ENCODE data around the gene OR2T11.
"Not testable (repeated sequence)": the region's sequence is repeated elsewhere in the genome, so short reads cannot be mapped to it uniquely, and the experiment has no call there.

OR2T11 gene

GRCh38 chr1:248639652-248640051, 4.8 kb upstream of the OR2T11 start:
- not testable (repeated sequence) for H3K27ac ChIP-seq (ENCODE audit: low read depth, low read length); H3K27me3 ChIP-seq (ENCODE audit: control insufficient read depth in 1 of 2, insufficient read depth in 2 of 2, low read length in 2 of 2); H3K4me1 ChIP-seq (ENCODE audit: insufficient read depth, low read length); H3K36me3 ChIP-seq (ENCODE audit: insufficient read depth, low read length); H3K9ac ChIP-seq (ENCODE audit: low read length); H3K9me3 ChIP-seq (ENCODE audit: low read length); H3K4me3 ChIP-seq (ENCODE audit: low read depth in 1 of 2, low read length in 2 of 2)

- H3K9me3 ChIP-seq (ENCODE audit: low read length); H3K9ac ChIP-seq (ENCODE audit: low read length); H3K27ac ChIP-seq (ENCODE audit: low read depth, low read length); H3K36me3 ChIP-seq (ENCODE audit: insufficient read depth, low read length); H3K4me3 ChIP-seq (ENCODE audit: low read depth in 1 of 2, low read length in 2 of 2); H3K4me1 ChIP-seq (ENCODE audit: insufficient read depth, low read length); H3K27me3 ChIP-seq (ENCODE audit: control insufficient read depth in 1 of 2, insufficient read depth in 2 of 2, low read length in 2 of 2): not testable (repeated sequence)
These were observed 1.7 kb upstream of the OR2T11 start for GRCh38 chr1:248636612-248637011.

GRCh38 chr1:248631354-248632008, 3.4 kb downstream of the OR2T11 start:
- Histone ChIP-seq H3K27ac (ENCODE audit: low read depth, low read length) (no peak overlapping the region), H3K36me3 (ENCODE audit: insufficient read depth, low read length) (no peaks in the 10 kb centered on the region), H3K4me1 (ENCODE audit: insufficient read depth, low read length) (no peaks in the 10 kb centered on the region), H3K9ac (ENCODE audit: low read length) (no peak overlapping the region), H3K9me3 (ENCODE audit: low read length) (no peaks in the 10 kb centered on the region), H3K27me3 (ENCODE audit: control insufficient read depth in 1 of 2, insufficient read depth in 2 of 2, low read length in 2 of 2) (no peaks in the 10 kb centered on the region), H3K4me3 (ENCODE audit: low read depth in 1 of 2, low read length in 2 of 2) (no peak overlapping the region)

GRCh38 chr1:248630551-248630950, 4.3 kb downstream of the OR2T11 start:
- Histone ChIP-seq H3K36me3 (ENCODE audit: insufficient read depth, low read length) (no peaks in the 10 kb centered on the region), H3K27me3 (ENCODE audit: control insufficient read depth in 1 of 2, insufficient read depth in 2 of 2, low read length in 2 of 2) (no peaks in the 10 kb centered on the region), H3K4me1 (ENCODE audit: insufficient read depth, low read length) (no peaks in the 10 kb centered on the region), H3K9ac (ENCODE audit: low read length) (no peak overlapping the region), H3K4me3 (ENCODE audit: low read depth in 1 of 2, low read length in 2 of 2) (no peak overlapping the region), H3K27ac (ENCODE audit: low read depth, low read length) (no peak overlapping the region), H3K9me3 (ENCODE audit: low read length) (no peaks in the 10 kb centered on the region)

- no peak overlapping the region for H3K27ac ChIP-seq (ENCODE audit: low read depth, low read length)
- H3K4me3 ChIP-seq (ENCODE audit: low read depth in 1 of 2, low read length in 2 of 2) = no peak overlapping the region
- no peaks in the 10 kb centered on the region for H3K27me3 ChIP-seq (ENCODE audit: control insufficient read depth in 1 of 2, insufficient read depth in 2 of 2, low read length in 2 of 2)
- H3K36me3 ChIP-seq (ENCODE audit: insufficient read depth, low read length) = no peaks in the 10 kb centered on the region
- H3K9me3 ChIP-seq (ENCODE audit: low read length) = no peaks in the 10 kb centered on the region
- H3K4me1 ChIP-seq (ENCODE audit: insufficient read depth, low read length) = no peaks in the 10 kb centered on the region
- H3K9ac ChIP-seq (ENCODE audit: low read length) = no peak overlapping the region
These were observed 6.7 kb downstream of the OR2T11 start for GRCh38 chr1:248627971-248628844.

GRCh38 chr1:248625971-248626370, 8.9 kb downstream of the OR2T11 start:
- H3K27me3 ChIP-seq (ENCODE audit: control insufficient read depth in 1 of 2, insufficient read depth in 2 of 2, low read length in 2 of 2) = no peaks in the 10 kb centered on the region

GRCh38 chr1:248625166-248625565, 9.7 kb downstream of the OR2T11 start:
- no peaks in the 10 kb centered on the region for H3K9me3 ChIP-seq (ENCODE audit: low read length)
- no peaks in the 10 kb centered on the region for H3K4me1 ChIP-seq (ENCODE audit: insufficient read depth, low read length)
- H3K36me3 ChIP-seq (ENCODE audit: insufficient read depth, low read length) = no peaks in the 10 kb centered on the region
- no peak overlapping the region for H3K9ac ChIP-seq (ENCODE audit: low read length)
- no peaks in the 10 kb centered on the region for H3K27me3 ChIP-seq (ENCODE audit: control insufficient read depth in 1 of 2, insufficient read depth in 2 of 2, low read length in 2 of 2)
- H3K27ac ChIP-seq (ENCODE audit: low read depth, low read length) = no peak overlapping the region
- H3K4me3 ChIP-seq (ENCODE audit: low read depth in 1 of 2, low read length in 2 of 2) = no peak overlapping the region

More at GRCh38 chr1:248625971-248626370, 8.9 kb downstream of the OR2T11 start:
- Histone ChIP-seq H3K9ac (ENCODE audit: low read length) (no peak overlapping the region), H3K4me3 (ENCODE audit: low read depth in 1 of 2, low read length in 2 of 2) (no peak overlapping the region), H3K9me3 (ENCODE audit: low read length) (no peaks in the 10 kb centered on the region), H3K27ac (ENCODE audit: low read depth, low read length) (no peak overlapping the region), H3K36me3 (ENCODE audit: insufficient read depth, low read length) (no peaks in the 10 kb centered on the region), H3K4me1 (ENCODE audit: insufficient read depth, low read length) (no peaks in the 10 kb centered on the region)

GRCh38 chr1:248622570-248623001, 12.3 kb downstream of the OR2T11 start:
- Histone ChIP-seq H3K27ac (ENCODE audit: low read depth, low read length) (no peak overlapping the region), H3K36me3 (ENCODE audit: insufficient read depth, low read length) (no peaks in the 10 kb centered on the region), H3K27me3 (ENCODE audit: control insufficient read depth in 1 of 2, insufficient read depth in 2 of 2, low read length in 2 of 2) (no peaks in the 10 kb centered on the region), H3K4me1 (ENCODE audit: insufficient read depth, low read length) (no peaks in the 10 kb centered on the region), H3K9ac (ENCODE audit: low read length) (no peak overlapping the region), H3K4me3 (ENCODE audit: low read depth in 1 of 2, low read length in 2 of 2) (no peak overlapping the region), H3K9me3 (ENCODE audit: low read length) (no peaks in the 10 kb centered on the region)

GRCh38 chr1:248621770-248622169, 13.1 kb downstream of the OR2T11 start:
- Histone ChIP-seq H3K27me3 (ENCODE audit: control insufficient read depth in 1 of 2, insufficient read depth in 2 of 2, low read length in 2 of 2) (no peaks in the 10 kb centered on the region), H3K9me3 (ENCODE audit: low read length) (no peaks in the 10 kb centered on the region), H3K27ac (ENCODE audit: low read depth, low read length) (no peak overlapping the region), H3K9ac (ENCODE audit: low read length) (no peak overlapping the region), H3K4me1 (ENCODE audit: insufficient read depth, low read length) (no peaks in the 10 kb centered on the region), H3K36me3 (ENCODE audit: insufficient read depth, low read length) (no peaks in the 10 kb centered on the region), H3K4me3 (ENCODE audit: low read depth in 1 of 2, low read length in 2 of 2) (no peak overlapping the region)

GRCh38 chr1:248618878-248619277, 16.0 kb downstream of the OR2T11 start:
- Histone ChIP-seq H3K4me3 (ENCODE audit: low read depth in 1 of 2, low read length in 2 of 2) (no peak overlapping the region), H3K4me1 (ENCODE audit: insufficient read depth, low read length) (no peaks in the 10 kb centered on the region), H3K9ac (ENCODE audit: low read length) (no peak overlapping the region), H3K9me3 (ENCODE audit: low read length) (no peaks in the 10 kb centered on the region), H3K27ac (ENCODE audit: low read depth, low read length) (no peak overlapping the region), H3K36me3 (ENCODE audit: insufficient read depth, low read length) (no peaks in the 10 kb centered on the region), H3K27me3 (ENCODE audit: control insufficient read depth in 1 of 2, insufficient read depth in 2 of 2, low read length in 2 of 2) (no peaks in the 10 kb centered on the region)

GRCh38 chr1:248618119-248618518, 16.8 kb downstream of the OR2T11 start:
- H3K36me3 ChIP-seq (ENCODE audit: insufficient read depth, low read length) = no peaks in the 10 kb centered on the region
- no peak overlapping the region for H3K27ac ChIP-seq (ENCODE audit: low read depth, low read length)
- no peaks in the 10 kb centered on the region for H3K4me1 ChIP-seq (ENCODE audit: insufficient read depth, low read length)
- H3K4me3 ChIP-seq (ENCODE audit: low read depth in 1 of 2, low read length in 2 of 2) = no peak overlapping the region
- H3K27me3 ChIP-seq (ENCODE audit: control insufficient read depth in 1 of 2, insufficient read depth in 2 of 2, low read length in 2 of 2) = no peaks in the 10 kb centered on the region
- no peak overlapping the region for H3K9ac ChIP-seq (ENCODE audit: low read length)
- no peaks in the 10 kb centered on the region for H3K9me3 ChIP-seq (ENCODE audit: low read length)
